Ovary (tissue), 9 donors: ENCODE measurements around the gene SERPINB12. TPM values are rescaled to one million over a fixed set of nuclear protein-coding genes. Genes with fewer than 3 reads are reported as not detected.

ENCODE experiments used
- DNase-seq, 5 donors: peaks; one replicate each; pipeline ENCODE4 v3.0.0-alpha.2; 2019 to 2020
- H3K27ac ChIP-seq, 2 donors: fragments of 200-600 bp; one replicate each; pipeline versions ENCODE4 v1.5.1 to v1.8.0; 2019 to 2022
- H3K27me3 ChIP-seq: fragments of 200-600 bp; one replicate; pipeline ENCODE4 v1.8.0; 2022
- H3K36me3 ChIP-seq: fragments of 200-600 bp; sonication (generic); one replicate; pipeline ENCODE4 v1.5.1; 2019
- H3K4me1 ChIP-seq: one replicate; pipeline ENCODE4 v1.8.1; 2013; ENCODE audit warnings: mild to moderate bottlenecking, moderate library complexity; ENCODE audit not compliant: insufficient read depth
- H3K4me3 ChIP-seq: fragments of 200-600 bp; sonication (generic); one replicate; pipeline ENCODE4 v1.5.1; 2017
- H3K9me3 ChIP-seq, 2 donors: fragments of 200-600 bp in 1 of 2; sonication (generic) in 1 of 2; one replicate each; pipeline versions ENCODE4 v1.5.1 to v1.8.1; 2013 to 2019; ENCODE audit warnings: mild to moderate bottlenecking in 1 of 2, moderate library complexity in 1 of 2
- CTCF ChIP-seq, 3 donors: fragments of 450-650 bp in 2 of 3; fragments of 200-600 bp in 1 of 3; IDR thresholded peaks; one replicate each; pipeline versions ENCODE4 v1.5.1 to v1.8.0; 2016 to 2022; ENCODE audit warnings: antibody characterized with exemption in 3 of 3, mild to moderate bottlenecking in 1 of 3
- EP300 ChIP-seq: sonication (generic); formaldehyde crosslinking; IDR thresholded peaks from one replicate; pipeline ENCODE4 v1.6.1; 2017; ENCODE audit warnings: antibody characterized with exemption
- POLR2A ChIP-seq: fragments of 450-650 bp; IDR thresholded peaks from one replicate; pipeline ENCODE4 v1.6.1; 2017; ENCODE audit warnings: antibody characterized with exemption, mild to moderate bottlenecking, moderate library complexity
- WGBS, 3 donors: extraction: QIAGEN DNeasy Blood & Tissue Kit in 1 of 3; methylation state at CpG; one replicate each; pipeline versions ENCODE4 v1.1.5 to v1.1.7; 2013 to 2017; 5-methylcytosine and 5-hydroxymethylcytosine counted together
- intact Hi-C, 4 donors: fragments of 100-400 bp; cut with DNase I; formaldehyde crosslinking; loops; one replicate each; pipeline versions ENCODE4 v1.11.0 to v1.15.1; 2022 to 2023
- polyA plus RNA-seq, 2 donors: library from polyadenylated mRNA; stranded (reverse); fragments of 200-250 nt in 1 of 2; fragments of 350-450 nt in 1 of 2; fragmentation: Illumina TruSeq in 1 of 2; extraction: RNeasy Lipid Tissue Mini Kit (QIAGEN cat#74804) in 1 of 2; gene quantifications; one replicate each; pipeline ENCODE4 v1.2.3, GENCODE V29; 2013 to 2014
- total RNA-seq, 7 donors: library from RNA; depleted of rRNA in 2 of 7; stranded (reverse); fragments of >200 nt in 2 of 7; fragmentation: NEBNext Ultra II Directional in 3 of 7; extraction: Animal tissue kit (Norgen Biotek cat#: 25700) in 3 of 7; gene quantifications; one replicate each; pipeline versions ENCODE4 v1.1.0 to v1.2.4, GENCODE V29; 2016 to 2023
- donor health status: DM: no; HTN: no; CAD: no; lungs with moderate emphysema.
- donor health status: DM: no; HTN: no; CAD: no.
- donor health status: Bipolar disorder and iron deficiency.
- donor health status: DM: yes; HTN: yes; CAD: no.
- donor health status: DM: no; HTN: no; CAD: no.
- donor health status: DM: yes; HTN: yes; CAD: no.

Gene SERPINB12
- total and polyA plus RNA-seq, 9 donors, result not detected

DNA sequence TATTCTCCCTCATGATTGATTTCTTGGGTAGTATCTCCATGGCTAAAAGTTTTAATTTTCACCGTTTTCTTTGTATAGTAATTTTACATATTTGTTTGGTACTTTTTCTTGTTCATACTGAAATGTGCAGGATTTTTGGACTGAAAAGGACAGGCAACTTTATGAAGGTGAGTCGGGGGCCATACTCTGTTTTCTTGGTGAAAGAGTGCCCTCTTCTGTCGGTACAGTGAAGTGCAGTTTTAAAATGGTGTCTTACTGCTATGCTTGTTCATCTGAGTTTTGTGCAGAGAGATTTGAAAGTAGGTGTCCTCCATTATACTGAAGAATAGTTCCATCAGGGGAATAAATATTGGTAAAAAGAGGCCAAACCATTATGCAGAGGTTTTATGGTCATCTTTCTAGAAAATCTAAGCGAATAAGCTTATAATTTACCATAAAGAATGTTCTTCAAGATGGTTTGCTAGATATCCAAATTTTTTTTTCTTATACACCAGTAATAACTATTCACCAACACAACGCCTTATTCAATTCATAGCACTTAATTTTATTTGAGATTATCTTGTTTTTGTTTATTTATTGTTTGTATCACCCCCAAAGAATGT lies 36.3 kb downstream of the SERPINB12 start:
- Histone ChIP-seq H3K4me1 (no peaks in the 10 kb centered on the region), H3K4me3 (no peak overlapping the region), H3K36me3 (no peaks in the 10 kb centered on the region), H3K27ac (no peak overlapping the region), H3K9me3 (no peaks in the 10 kb centered on the region), H3K27me3 (no peaks in the 10 kb centered on the region)
- DNase-seq, result no peak
- intact Hi-C loops, result loop anchor here in 1 of 4 donors (10.0 kb wide), 1 partner anchor 64 kb away; no protein-coding TSS in a partner anchor
- TF ChIP-seq POLR2A, result no peak
- WGBS, 3 donors, result 22 to 27% (median 27%) methylated on average over 5 of the region's 5 CpGs

DNA sequence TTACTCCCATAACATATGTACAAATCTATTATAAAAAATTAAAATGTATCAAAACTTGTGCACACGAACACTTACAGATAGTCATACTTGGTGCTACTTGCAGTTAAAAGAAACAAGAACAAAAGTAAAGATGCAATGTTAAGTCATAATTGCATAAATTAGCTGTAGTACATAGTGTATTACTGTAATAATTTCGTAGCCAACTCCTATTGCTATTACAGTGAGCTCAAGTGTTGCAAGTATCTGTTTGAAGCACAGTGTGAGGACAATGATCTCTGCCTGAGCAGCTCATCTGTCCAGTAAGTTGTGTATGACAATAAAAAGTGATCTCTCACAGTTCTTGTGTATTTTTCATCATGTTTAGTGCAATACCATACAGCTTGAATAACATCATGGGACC lies 37.4 kb downstream of the SERPINB12 start:
- no peaks in the 10 kb centered on the region for H3K9me3 ChIP-seq
- no peak for DNase-seq
- H3K27me3 ChIP-seq, result no peaks in the 10 kb centered on the region
- no peaks in the 10 kb centered on the region for H3K36me3 ChIP-seq
- H3K4me3 ChIP-seq, result no peak overlapping the region
- 38 to 82% (median 65%) methylated on average over 2 of the region's 2 CpGs for WGBS, 3 donors
- intact Hi-C loops, result loop anchor here in 1 of 4 donors (10.0 kb wide), 1 partner anchor 65 kb away; no protein-coding TSS in a partner anchor
- no peaks in the 10 kb centered on the region for H3K4me1 ChIP-seq
- no peak overlapping the region for H3K27ac ChIP-seq
- TF ChIP-seq CTCF (IDR thresholded peaks at IDR 0.05), result no peak
- no peak for TF ChIP-seq POLR2A
- TF ChIP-seq EP300, result no peak

DNA sequence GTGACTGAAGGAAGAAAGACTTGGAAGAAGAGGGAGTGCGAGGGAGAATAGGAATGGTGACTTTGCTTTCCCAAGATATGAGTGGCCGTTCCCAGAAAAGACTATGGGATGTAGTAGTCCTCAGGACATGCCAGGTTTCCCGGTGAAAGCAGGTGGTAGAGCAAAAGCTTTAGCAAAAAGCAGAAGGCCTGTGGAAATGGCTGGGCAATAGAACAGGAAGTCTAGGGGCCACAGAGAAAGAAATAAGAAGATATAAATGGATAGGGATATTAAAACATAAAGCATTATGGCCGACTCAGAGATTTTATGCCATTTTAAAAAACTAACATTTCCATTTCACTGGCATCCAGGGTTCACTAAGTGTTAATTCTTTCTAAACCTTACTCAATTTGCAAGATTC lies 43.8 kb downstream of the SERPINB12 start:
- 87 to 89% (median 88%) methylated on average over 4 of the region's 4 CpGs for WGBS, 3 donors
- H3K9me3 ChIP-seq, result no peaks in the 10 kb centered on the region
- H3K27ac ChIP-seq, result no peak overlapping the region
- H3K27me3 ChIP-seq, result no peaks in the 10 kb centered on the region
- H3K4me3 ChIP-seq, result no peak overlapping the region
- no peaks in the 10 kb centered on the region for H3K36me3 ChIP-seq
- no peaks in the 10 kb centered on the region for H3K4me1 ChIP-seq
- intact Hi-C loops, result no loop called here
- TF ChIP-seq POLR2A (no peak), EP300 (no peak), CTCF (IDR thresholded peaks at IDR 0.05) (no peak)
- DNase-seq, result no peak

- DNase-seq, result no peak
- WGBS, 3 donors, result 50 to 69% (median 53%) methylated on average over 4 of the region's 4 CpGs
Observed at GRCh38 chr18:63586431-63586830, 44.3 kb downstream of the SERPINB12 start.

More at GRCh38 chr18:63586431-63586830, 44.3 kb downstream of the SERPINB12 start:
- Histone ChIP-seq H3K36me3 (no peaks in the 10 kb centered on the region), H3K9me3 (no peaks in the 10 kb centered on the region), H3K27me3 (no peaks in the 10 kb centered on the region), H3K27ac (no peak overlapping the region), H3K4me3 (no peak overlapping the region), H3K4me1 (no peaks in the 10 kb centered on the region)
- TF ChIP-seq POLR2A (no peak), CTCF (IDR thresholded peaks at IDR 0.05) (no peak), EP300 (no peak)
- intact Hi-C loops, result no loop called here
